ENCODE data around the gene BTBD7.

The BTBD7 gene

GRCh38 chr14:93316716-93317115, 16.1 kb downstream of the BTBD7 start:
- no peak for TF ChIP-seq CTCF (IDR thresholded peaks at IDR 0.05; ENCODE audit: control extremely low read depth, extremely low read depth, low read depth, missing control alignments)
- CTCF ChIA-PET = interaction anchor here (0.8 to 1.3 kb wide), 2 partner anchors 19 to 85 kb away, joined by 3 to 5 read pairs; no protein-coding TSS in a partner anchor
- POLR2A ChIA-PET = no interaction called here
- DNase-seq (ENCODE audit: extremely low spot score) = no peak

- POLR2A ChIA-PET = no interaction called here
- no peak for DNase-seq (ENCODE audit: extremely low spot score)
- CTCF ChIA-PET = interaction anchor here (0.8 kb wide), 1 partner anchor 13 kb away, joined by 3 read pairs; no protein-coding TSS in a partner anchor
- no peak for TF ChIP-seq CTCF (IDR thresholded peaks at IDR 0.05; ENCODE audit: control extremely low read depth, extremely low read depth, low read depth, missing control alignments)
Observed at GRCh38 chr14:93315575-93315974, 17.3 kb downstream of the BTBD7 start.

GRCh38 chr14:93311082-93311481, 21.8 kb downstream of the BTBD7 start:
- ChIA-PET POLR2A (interaction anchor here (0.7 kb wide), 1 partner anchor 283 kb away, joined by 6 read pairs; no protein-coding TSS in a partner anchor), CTCF (no interaction called here)
- no peak for DNase-seq (ENCODE audit: extremely low spot score)
- TF ChIP-seq CTCF (IDR thresholded peaks at IDR 0.05; ENCODE audit: control extremely low read depth, extremely low read depth, low read depth, missing control alignments) = no peak

GRCh38 chr14:93309427-93309966, 23.3 kb downstream of the BTBD7 start:
- no peak for DNase-seq (ENCODE audit: extremely low spot score)
- no peak for TF ChIP-seq CTCF (IDR thresholded peaks at IDR 0.05; ENCODE audit: control extremely low read depth, extremely low read depth, low read depth, missing control alignments)
- POLR2A ChIA-PET = interaction anchor here (0.7 kb wide), 1 partner anchor 103 kb away, joined by 7 read pairs; no protein-coding TSS in a partner anchor
- CTCF ChIA-PET = no interaction called here

GRCh38 chr14:93308686-93309345, 24.0 kb downstream of the BTBD7 start:
- TF ChIP-seq CTCF (IDR thresholded peaks at IDR 0.05; ENCODE audit: control extremely low read depth, extremely low read depth, low read depth, missing control alignments) = no peak
- ChIA-PET POLR2A (no interaction called here), CTCF (no interaction called here)
- no peak for DNase-seq (ENCODE audit: extremely low spot score)

GRCh38 chr14:93306812-93307211, 26.0 kb downstream of the BTBD7 start:
- no peak for TF ChIP-seq CTCF (IDR thresholded peaks at IDR 0.05; ENCODE audit: control extremely low read depth, extremely low read depth, low read depth, missing control alignments)
- CTCF ChIA-PET = interaction anchor here (0.8 to 1.1 kb wide), 3 partner anchors 8 to 13 kb away, joined by 3 read pairs; no protein-coding TSS in a partner anchor
- DNase-seq (ENCODE audit: extremely low spot score) = no peak
- POLR2A ChIA-PET = no interaction called here

Data from GM10248 (cell line).